ENCODE data around the gene FTO.
"Not testable (repeated sequence)": the region's sequence is repeated elsewhere in the genome, so short reads cannot be mapped to it uniquely, and the experiment has no call there.

Gene FTO

GRCh38 chr16:53872248-53873221 is 168.6 kb downstream of the FTO start:
- peak; percentile 29 for DNase-seq

DNA sequence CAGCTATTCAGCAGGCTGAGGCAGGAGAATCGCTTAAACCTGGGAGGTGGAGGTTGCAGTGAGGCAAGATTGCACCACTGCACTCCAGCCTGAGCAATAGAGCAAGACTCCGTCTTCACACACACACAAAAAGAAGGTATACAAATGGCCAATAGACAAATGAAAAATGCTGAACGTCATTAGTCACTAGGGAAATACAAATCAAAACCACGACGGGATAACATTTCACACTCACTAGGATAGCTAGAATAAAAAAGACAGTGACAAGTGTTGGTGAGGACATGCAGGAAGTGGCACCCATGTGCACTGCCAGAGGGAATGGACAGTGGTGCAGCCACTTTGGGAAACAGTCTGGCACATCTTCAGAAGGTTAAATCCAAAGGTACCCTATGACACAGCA is 172.9 kb downstream of the FTO start:
- DNase-seq = no peak

DNA sequence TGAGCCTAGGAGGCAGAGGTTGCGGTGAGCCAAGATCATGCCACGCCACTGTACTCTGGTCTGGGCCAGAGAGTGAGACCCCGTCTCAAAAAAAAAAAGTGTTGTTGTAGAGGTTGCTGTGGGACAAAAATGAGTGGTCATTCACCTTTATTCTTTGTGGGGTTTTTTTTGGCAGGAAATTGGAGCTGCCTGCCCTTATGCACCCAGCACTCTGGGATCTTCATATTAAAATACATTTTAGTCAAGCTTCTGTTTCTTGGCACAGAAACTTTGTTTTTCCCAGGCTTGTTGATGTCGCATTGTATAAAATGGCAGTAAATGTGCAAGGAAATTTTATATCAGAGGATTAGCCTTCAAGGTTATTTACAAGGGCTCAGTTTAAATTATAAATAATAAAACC is 174.3 kb downstream of the FTO start:
- DNase-seq = no peak

DNA sequence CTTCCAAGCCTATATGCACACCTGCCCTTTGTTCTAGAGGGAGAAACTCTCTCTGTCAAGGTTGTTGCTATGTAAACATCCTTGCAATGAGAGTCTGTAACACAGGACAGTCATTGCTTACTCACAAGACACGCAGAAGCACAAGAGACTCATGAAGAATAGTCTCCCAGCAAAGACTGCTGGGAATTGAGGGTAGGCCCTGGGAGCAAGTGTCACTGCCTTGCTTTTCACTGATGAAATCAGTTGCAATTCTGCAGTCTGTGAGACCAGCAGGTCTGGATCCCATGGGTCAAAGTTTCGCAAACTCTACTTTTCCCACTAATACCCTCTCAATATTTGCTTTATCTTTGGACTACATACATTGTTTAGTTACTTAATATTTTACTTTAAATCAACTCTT is 177.4 kb downstream of the FTO start:
- no peak for DNase-seq

- no peak for DNase-seq
Observed at GRCh38 chr16:53882310-53882709, 178.4 kb downstream of the FTO start.

DNA sequence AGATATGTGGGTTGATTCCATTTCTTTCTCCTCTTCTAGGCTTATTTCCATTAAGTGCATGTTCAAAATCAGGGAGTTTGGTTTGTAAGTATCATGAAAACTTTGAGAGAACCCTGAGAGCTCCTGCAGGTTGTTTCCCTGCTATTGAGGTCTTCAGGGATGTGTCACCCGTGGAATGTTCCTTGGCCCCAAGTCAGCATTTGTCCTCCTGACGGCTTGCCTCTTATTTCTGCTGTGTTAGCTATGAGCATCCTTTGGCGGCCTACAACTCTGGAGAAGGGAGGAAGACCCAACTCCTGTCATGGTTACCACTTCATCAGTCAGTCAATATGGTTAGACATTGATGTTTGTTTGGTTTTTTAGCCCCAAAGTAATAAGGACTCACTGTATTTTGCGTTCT is 180.8 kb downstream of the FTO start:
- DNase-seq = no peak

DNA sequence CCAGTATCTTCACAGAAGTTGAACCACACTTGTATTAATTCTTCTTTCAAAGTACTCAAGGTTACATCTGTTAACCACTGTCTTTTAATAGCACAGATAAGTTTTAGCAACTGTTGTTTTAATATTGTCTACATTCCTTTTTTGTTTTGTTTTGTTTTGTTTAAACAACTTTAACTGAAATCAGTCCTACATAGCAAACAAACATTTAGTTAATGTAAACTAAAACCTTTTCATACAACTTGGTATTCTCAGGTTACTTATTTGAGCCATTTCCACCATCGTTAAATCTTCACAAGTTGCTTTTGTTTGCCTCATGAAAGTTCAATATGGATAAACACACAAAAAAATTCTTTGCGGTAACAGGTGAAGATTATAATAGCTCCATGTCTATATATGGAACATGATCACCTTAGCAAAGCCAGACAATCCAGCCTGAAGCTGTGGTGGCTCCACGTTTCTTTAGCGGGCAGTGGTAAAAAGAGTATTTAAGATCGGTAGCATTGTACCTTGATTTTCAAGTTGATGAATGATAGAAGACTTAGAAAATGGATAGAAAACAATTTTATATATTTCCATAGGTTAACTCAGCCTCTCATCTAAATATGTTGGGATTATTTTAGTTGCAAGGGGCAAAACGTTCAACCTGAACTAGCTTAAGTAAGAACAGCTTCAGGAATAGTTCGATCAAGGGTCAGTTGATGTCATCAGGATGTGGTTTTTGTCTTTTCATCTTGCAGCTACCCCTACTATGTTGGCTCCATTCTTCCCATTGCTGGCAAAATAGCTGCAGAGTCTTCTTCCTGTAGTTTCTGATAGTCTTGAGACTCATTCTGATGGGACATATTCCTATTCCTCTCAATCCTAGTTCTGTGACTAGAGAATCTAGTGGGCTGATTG is 182.8 kb downstream of the FTO start:
- DNase-seq = no peak

DNA sequence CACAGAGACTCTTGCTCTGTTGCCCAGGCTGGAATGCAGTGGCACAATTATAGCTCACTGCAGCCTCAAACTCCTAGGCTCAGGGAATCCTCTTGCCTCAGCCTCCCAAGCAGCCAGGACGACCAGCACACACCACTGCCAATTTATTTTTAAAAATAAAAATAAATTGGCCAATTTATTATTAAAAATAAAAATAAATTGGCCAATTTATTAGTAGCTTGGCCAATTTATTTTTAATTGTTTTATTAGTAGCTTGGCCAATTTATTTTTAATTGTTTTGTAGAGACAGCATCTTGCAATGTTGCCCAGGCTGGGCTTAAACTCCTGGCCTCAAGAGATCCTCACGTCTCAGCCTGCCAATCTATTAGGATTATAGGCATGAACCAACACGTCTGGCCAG is 184.3 kb downstream of the FTO start:
- no peak for DNase-seq

- not testable (repeated sequence) for DNase-seq
Observed at GRCh38 chr16:53890877-53891276, 186.9 kb downstream of the FTO start.

- no peak for DNase-seq
Observed at GRCh38 chr16:53891409-53892139, 187.6 kb downstream of the FTO start.

GRCh38 chr16:53892155-53892554 is 188.2 kb downstream of the FTO start:
- peak; percentile 41 for DNase-seq

DNA sequence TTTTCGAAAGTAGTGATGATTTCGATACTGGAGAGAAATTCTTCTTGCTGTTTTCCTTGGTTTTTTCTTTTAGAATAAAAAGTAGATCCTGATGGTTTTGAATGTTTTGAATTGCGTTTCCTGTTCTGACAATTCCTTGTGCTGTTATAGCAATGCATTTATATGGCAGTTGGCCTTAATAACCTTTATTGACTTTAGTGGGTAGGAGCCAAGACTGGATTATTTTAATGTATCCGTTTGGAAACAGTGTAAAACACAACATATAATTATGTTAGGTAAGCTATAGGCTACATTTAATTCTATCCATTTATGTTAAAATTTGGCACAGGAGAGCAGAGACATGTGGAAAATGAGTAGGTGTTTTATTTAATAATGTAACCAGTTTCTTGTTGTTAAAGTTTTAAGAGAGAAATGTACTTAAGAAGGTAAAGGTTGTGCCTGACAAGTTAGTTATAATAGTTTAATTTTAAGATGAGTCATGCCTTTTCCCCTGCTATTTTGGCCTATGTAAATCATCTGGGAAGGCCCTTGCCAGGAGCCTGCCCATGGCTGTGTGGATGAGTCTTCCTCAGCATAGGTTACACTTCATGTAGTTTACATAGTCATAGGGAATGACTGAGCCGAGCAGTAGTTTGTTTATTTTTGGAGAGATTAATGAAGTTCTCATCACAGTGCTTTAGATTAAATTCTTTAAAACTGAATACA is 189.9 kb downstream of the FTO start:
- peak; percentile 48 for DNase-seq

- DNase-seq = no peak
Observed at GRCh38 chr16:53894686-53895085, 190.7 kb downstream of the FTO start.

GRCh38 chr16:53895433-53895832 is 191.5 kb downstream of the FTO start:
- no peak for DNase-seq

DNA sequence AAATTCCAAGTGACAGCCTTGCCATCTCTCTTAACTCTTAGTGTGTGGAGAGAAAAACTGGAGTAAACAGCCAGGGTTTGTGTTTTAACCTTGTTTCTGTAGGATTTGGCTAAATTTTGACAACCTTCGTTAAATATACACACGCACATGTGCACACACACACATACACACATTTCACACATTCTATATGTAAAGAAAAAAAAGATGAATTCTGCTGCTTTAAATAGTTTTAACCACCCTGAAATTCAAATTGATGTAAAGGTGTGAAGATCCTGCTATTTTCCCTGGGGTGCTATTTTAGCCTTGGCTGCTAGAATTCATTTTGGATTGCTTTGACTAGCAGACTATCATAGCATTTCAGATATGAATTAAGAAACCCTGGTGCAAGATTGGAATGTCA is 191.9 kb downstream of the FTO start:
- DNase-seq = no peak

DNA sequence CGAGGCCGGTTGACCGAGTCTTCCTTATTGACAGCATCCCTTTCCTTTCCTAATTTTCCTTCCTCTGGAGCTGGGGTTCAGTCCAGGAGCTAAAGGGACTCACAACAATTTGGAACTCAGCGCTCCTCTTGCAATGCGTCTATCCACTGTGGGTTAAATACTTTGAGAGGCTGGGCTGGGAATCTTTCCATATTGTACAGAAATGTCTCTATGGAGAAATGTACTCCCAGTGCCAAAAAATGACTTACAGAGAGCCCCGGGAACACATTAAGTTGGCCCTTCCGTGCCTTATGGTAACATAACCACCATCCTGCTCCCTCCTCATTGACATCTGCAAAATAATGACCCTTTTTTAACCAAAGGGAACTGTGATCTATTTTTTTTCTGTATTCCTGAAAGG is 192.8 kb downstream of the FTO start:
- no peak for DNase-seq

- DNase-seq = no peak
Observed at GRCh38 chr16:53898993-53899392, 195.0 kb downstream of the FTO start.

- DNase-seq = no peak
Observed at GRCh38 chr16:53899431-53899830, 195.5 kb downstream of the FTO start.

- no peak for DNase-seq
Observed at GRCh38 chr16:53900667-53901066, 196.7 kb downstream of the FTO start.

GRCh38 chr16:53901408-53901807 is 197.5 kb downstream of the FTO start:
- no peak for DNase-seq

- no peak for DNase-seq
Observed at GRCh38 chr16:53904533-53904932, 200.6 kb downstream of the FTO start.

- no peak for DNase-seq
Observed at GRCh38 chr16:53905028-53905427, 201.1 kb downstream of the FTO start.
